Left ventricle myocardium superior (tissue), 1 donor: ENCODE results near the gene PRR5L. TPM values are rescaled to one million over a fixed set of nuclear protein-coding genes. Genes with fewer than 3 reads are reported as not detected.
A peak's percentile ranks its signal among the peaks of the same experiment; 100 is the strongest.
"Not testable (repeated sequence)": the region's sequence is repeated elsewhere in the genome, so short reads cannot be mapped to it uniquely, and the experiment has no call there.

Experiments used
- ATAC-seq: fragments of 200-7000 bp; cut with Tn5 transposase; one replicate; pipeline ENCODE4 v1.9.1; 2020; ENCODE audit warnings: mild to moderate bottlenecking, moderate library complexity
- DNase-seq: peaks from one replicate; pipeline ENCODE4 v3.0.0-alpha.2; 2020
- intact Hi-C: fragments of 100-400 bp; cut with micrococcal nuclease; formaldehyde crosslinking; loops from one replicate; pipeline ENCODE4 v1.11.0; 2022
- total RNA-seq: library from RNA; stranded (reverse); fragmentation: NEBNext Ultra II Directional; extraction: Animal tissue kit (Norgen Biotek cat#: 25700); gene quantifications from one replicate; pipeline ENCODE4 v1.2.1, GENCODE V29; 2021
- donor health status: DM: no; HTN: yes; CAD: no; lungs with severe emphysema.

The PRR5L gene
- total RNA-seq, 1 donor from 2014 or later, result 1.6 TPM

- ATAC-seq, result no peak
These were observed 169.5 kb downstream of the PRR5L start for GRCh38 chr11:36465449-36466163.

GRCh38 chr11:36467012-36467411 lies 170.9 kb downstream of the PRR5L start:
- DNase-seq (no peak), ATAC-seq (no peak)
- intact Hi-C loops, result no loop called here

More at GRCh38 chr11:36465449-36466163, 169.5 kb downstream of the PRR5L start:
- intact Hi-C loops, result no loop called here
- no peak for DNase-seq

- no peak for DNase-seq
- intact Hi-C loops, result no loop called here
- no peak for ATAC-seq
These were observed 171.8 kb downstream of the PRR5L start for GRCh38 chr11:36467916-36468315.

- no peak for ATAC-seq
- intact Hi-C loops, result no loop called here
- no peak for DNase-seq
These were observed 173.0 kb downstream of the PRR5L start for GRCh38 chr11:36469063-36469462.

- intact Hi-C loops, result loop anchor here (10.0 kb wide), 1 partner anchor 855 kb away; the partner anchor contains the start of gene FJX1
- peak; percentile 53 for ATAC-seq
- no peak for DNase-seq
These were observed 174.1 kb downstream of the PRR5L start for GRCh38 chr11:36469881-36470802.

GRCh38 chr11:36471577-36471976 lies 175.5 kb downstream of the PRR5L start:
- DNase-seq (no peak), ATAC-seq (no peak)
- intact Hi-C loops, result loop anchor here (10.0 kb wide), 1 partner anchor 857 kb away; the partner anchor contains the start of gene FJX1

- intact Hi-C loops, result loop anchor here (5.0 to 10.0 kb wide), 3 partner anchors 168 to 860 kb away; partner anchors contain the start of gene FJX1
- ATAC-seq (no peak), DNase-seq (no peak)
These were observed 179.1 kb downstream of the PRR5L start for GRCh38 chr11:36475192-36475591.

GRCh38 chr11:36478700-36479329 lies 182.7 kb downstream of the PRR5L start:
- ATAC-seq (peak; percentile 74), DNase-seq (no peak)
- intact Hi-C loops, result loop anchor here (5.0 to 10.0 kb wide), 3 partner anchors 172 to 864 kb away; partner anchors contain the start of gene FJX1

GRCh38 chr11:36480833-36481232 lies 184.7 kb downstream of the PRR5L start:
- peak; percentile 68 for ATAC-seq
- DNase-seq, result no peak
- intact Hi-C loops, result no loop called here

- DNase-seq, intact Hi-C loops, ATAC-seq: not testable (repeated sequence)
These were observed 187.0 kb downstream of the PRR5L start for GRCh38 chr11:36483042-36483441.

- intact Hi-C loops, result no loop called here
- ATAC-seq, result no peak
These were observed 189.4 kb downstream of the PRR5L start for GRCh38 chr11:36485298-36486002.

GRCh38 chr11:36487619-36488018 lies 191.5 kb downstream of the PRR5L start:
- intact Hi-C loops, result no loop called here
- DNase-seq (no peak), ATAC-seq (no peak)

More at GRCh38 chr11:36485298-36486002, 189.4 kb downstream of the PRR5L start:
- no peak for DNase-seq

- DNase-seq (no peak), ATAC-seq (no peak)
- intact Hi-C loops, result no loop called here
These were observed 192.0 kb downstream of the PRR5L start for GRCh38 chr11:36488096-36488495.

- peak; percentile 47 for ATAC-seq
These were observed 194.1 kb downstream of the PRR5L start for GRCh38 chr11:36490026-36490806.

GRCh38 chr11:36492724-36493304 lies 196.7 kb downstream of the PRR5L start:
- ATAC-seq (peak; percentile 51), DNase-seq (no peak)
- intact Hi-C loops, result no loop called here

More at GRCh38 chr11:36490026-36490806, 194.1 kb downstream of the PRR5L start:
- intact Hi-C loops, result no loop called here
- no peak for DNase-seq

- ATAC-seq (no peak), DNase-seq (no peak)
- intact Hi-C loops, result no loop called here
These were observed 197.2 kb downstream of the PRR5L start for GRCh38 chr11:36493332-36493731.

GRCh38 chr11:36498721-36499120 lies 202.6 kb downstream of the PRR5L start:
- ATAC-seq (no peak), DNase-seq (no peak)
- intact Hi-C loops, result no loop called here

- no peak for DNase-seq
- no peak for ATAC-seq
- intact Hi-C loops, result no loop called here
These were observed 203.2 kb downstream of the PRR5L start for GRCh38 chr11:36499315-36499714.
